ENCODE results near the gene PLPP1. TPM values are rescaled to one million over a fixed set of nuclear protein-coding genes. Genes with fewer than 3 reads are reported as not detected.

PLPP1 gene
- total and polyA plus RNA-seq, 2 of the 8 experiments (the other 6 are each of a cell fraction or from before 2014, with no cell fraction given): 43.7 to 91.3 TPM

DNA sequence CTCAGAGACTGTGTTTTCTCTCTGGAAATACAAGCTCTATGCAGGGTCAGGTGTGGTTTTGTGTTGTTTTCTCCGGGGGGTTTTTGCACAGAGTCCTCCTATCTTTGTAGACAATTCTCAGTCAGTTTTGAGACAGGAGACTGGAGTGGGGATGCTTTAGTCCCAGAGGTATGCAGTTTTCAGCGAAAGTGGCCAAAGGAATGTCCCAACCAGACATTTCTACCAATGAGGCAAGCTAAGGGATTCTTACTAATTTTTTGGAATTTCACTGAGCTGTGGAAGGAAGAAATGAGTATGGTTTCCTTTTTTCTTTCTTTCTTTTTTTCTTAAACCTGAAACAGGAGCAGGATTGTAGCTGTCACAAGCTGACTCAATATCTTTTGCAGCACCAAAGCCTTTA, 35.3 kb upstream of the PLPP1 start:
- peak overlapping the region; percentile 90 for H2BK5ac ChIP-seq (ENCODE audit: low read depth, low read length)
- no peaks in the 10 kb centered on the region for H3K79me2 ChIP-seq (ENCODE audit: control insufficient read depth in 1 of 2, insufficient read depth in 2 of 2, low read length in 2 of 2)
- peak overlapping the region; percentile 60; the same call in 1 of the 2 replicates for H3K27ac ChIP-seq (ENCODE audit: low read depth, low read length)
- H3K56ac ChIP-seq (replicated peaks; ENCODE audit: insufficient read length, low read depth, low read length): no peak overlapping the region
- no peak overlapping the region for H4K8ac ChIP-seq (ENCODE audit: extremely low read depth, insufficient read depth, low read length)
- peak overlapping the region; percentile 100 for H4K5ac ChIP-seq (ENCODE audit: insufficient read length, low read depth, low read length)
- POLR2A ChIA-PET (ENCODE audit: partially characterized antibody): no interaction called here
- no peak overlapping the region for H3K4me3 ChIP-seq (ENCODE audit: extremely low read depth in 1 of 4, insufficient read depth in 2 of 4, low read depth in 3 of 4, low read length in 4 of 4)
- H3K14ac ChIP-seq (ENCODE audit: insufficient read length): no peak overlapping the region
- peaks cover 5 to 32% (median 17%) of the 10 kb centered on the region in 4 experiments; a peak in 5 of 7 replicates for H3K4me1 ChIP-seq (replicated peaks in 1 of 4; ENCODE audit: control insufficient read depth in 3 of 4, insufficient read depth in 4 of 4, low read length in 3 of 4)
- H3K18ac ChIP-seq (ENCODE audit: extremely low read depth, low read length): peak overlapping the region; percentile 99
- FAIRE-seq (no peak), DNase-seq (ENCODE audit: low read depth in 1 of 2, low spot score in 2 of 2) (no peak)
- CTCF ChIA-PET (ENCODE audit: partially characterized antibody): interaction anchor here (0.7 kb wide), 1 partner anchor 9 kb away, joined by 3 read pairs; no protein-coding TSS in a partner anchor
- H4K91ac ChIP-seq (replicated peaks; ENCODE audit: insufficient read length, low read length): no peak overlapping the region
- no peak overlapping the region for H3K4ac ChIP-seq (replicated peaks; ENCODE audit: insufficient read length, low read depth, low read length)
- H3K23me2 ChIP-seq (ENCODE audit: low read depth, low read length): no peaks in the 10 kb centered on the region
- H4K20me1 ChIP-seq (replicated peaks in 1 of 2; ENCODE audit: control insufficient read depth in 1 of 2, insufficient read depth in 2 of 2, low read length in 2 of 2): no peaks in the 10 kb centered on the region
- peak overlapping the region; percentile 78; the same call in 1 of the 2 replicates for H2BK20ac ChIP-seq (ENCODE audit: low read length)
- 84% methylated on average over 2 of the region's 2 CpGs; no CpG with 5 or more reads in 1 of the 2 experiments for WGBS, 2 experiments (ENCODE audit: extremely low coverage in 1 of 2, insufficient coverage in 1 of 2, insufficient read length in 1 of 2, insufficient replicate concordance in 2 of 2, low coverage in 1 of 2, low lambda C conversion rate in 2 of 2, missing lambda C conversion rate in 1 of 2)
- H2BK120ac ChIP-seq (replicated peaks; ENCODE audit: low read depth, low read length): peak overlapping the region; percentile 81
- no peaks in the 10 kb centered on the region for H3K36me3 ChIP-seq (ENCODE audit: control insufficient read depth in 2 of 4, insufficient read depth in 4 of 4, low read length in 3 of 4)
- no peak overlapping the region for H2BK15ac ChIP-seq (ENCODE audit: low read length)
- no peaks in the 10 kb centered on the region for H3K27me3 ChIP-seq (replicated peaks in 1 of 4; ENCODE audit: control insufficient read depth in 3 of 4, extremely low read depth in 1 of 4, insufficient read depth in 3 of 4, low read length in 3 of 4)
- no peaks in the 10 kb centered on the region for H3K79me1 ChIP-seq (ENCODE audit: low read depth, low read length)
- no peaks in the 10 kb centered on the region for H3K9me3 ChIP-seq (ENCODE audit: insufficient read depth in 2 of 2, low read depth in 1 of 2, low read length in 1 of 2)
- H3K23ac ChIP-seq (ENCODE audit: insufficient read length): no peak overlapping the region
- no peak for TF ChIP-seq RBBP5 (IDR thresholded peaks at IDR 0.05; ENCODE audit: borderline replicate concordance, low read depth, low read length)
- H2BK12ac ChIP-seq (ENCODE audit: low read depth, low read length): peak overlapping the region; percentile 97
- peak overlapping the region in 2 of 4 experiments; percentile 39 to 42; a peak in 2 of 7 replicates for H3K9ac ChIP-seq (replicated peaks in 1 of 4; ENCODE audit: extremely low read depth in 1 of 4, low read depth in 3 of 4, low read length in 3 of 4)
- H2AFZ ChIP-seq (ENCODE audit: low read length): no peak overlapping the region
- H2AK5ac ChIP-seq (ENCODE audit: low read depth, low read length): peak overlapping the region; percentile 84; the same call in 1 of the 2 replicates
- 0 out of 4 replicates have a peak overlapping the region, but pooled peaks of 1 of the 2 experiments have one; percentile 38 for H3K4me2 ChIP-seq (ENCODE audit: insufficient read depth in 1 of 2, low read depth in 2 of 2, low read length in 2 of 2)

All from H1 (cell line).